Measurements from ENCODE around the gene ZNF200.
A peak's percentile ranks its signal among the peaks of the same experiment; 100 is the strongest.

Gene ZNF200

DNA sequence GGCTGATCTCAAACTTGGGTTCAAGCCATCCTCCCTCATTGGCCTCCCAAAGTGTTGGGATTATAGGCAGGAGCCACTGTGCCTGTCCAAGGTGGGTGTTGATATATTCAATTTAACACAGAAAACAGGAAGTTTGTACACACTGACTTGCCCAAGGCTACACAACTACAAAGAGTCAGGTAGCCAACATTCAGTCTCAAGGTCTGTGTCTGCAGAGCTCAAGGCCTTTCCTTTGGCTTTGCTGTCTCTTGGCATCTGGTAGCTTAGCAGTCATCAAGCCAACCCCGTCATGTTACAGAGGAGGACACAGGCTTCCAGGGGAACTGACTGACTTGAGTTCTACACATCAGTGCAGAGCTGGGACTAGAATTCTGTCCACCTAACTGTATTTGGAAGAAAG lies 33.3 kb upstream of the ZNF200 start:
- Histone ChIP-seq H3K9me3 (ENCODE audit: control insufficient read depth, low read length) (peaks cover 5% of the 10 kb centered on the region), H3K27me3 (ENCODE audit: control insufficient read depth, insufficient read depth, low read length) (no peaks in the 10 kb centered on the region), H3K4me1 (ENCODE audit: control insufficient read depth, insufficient read depth, low read length) (peaks cover 4% of the 10 kb centered on the region), H3K9ac (ENCODE audit: low read length) (no peak overlapping the region), H3K36me3 (ENCODE audit: control insufficient read depth, insufficient read depth, low read length) (no peaks in the 10 kb centered on the region), H3K4me3 (ENCODE audit: low read length) (no peak overlapping the region)

DNA sequence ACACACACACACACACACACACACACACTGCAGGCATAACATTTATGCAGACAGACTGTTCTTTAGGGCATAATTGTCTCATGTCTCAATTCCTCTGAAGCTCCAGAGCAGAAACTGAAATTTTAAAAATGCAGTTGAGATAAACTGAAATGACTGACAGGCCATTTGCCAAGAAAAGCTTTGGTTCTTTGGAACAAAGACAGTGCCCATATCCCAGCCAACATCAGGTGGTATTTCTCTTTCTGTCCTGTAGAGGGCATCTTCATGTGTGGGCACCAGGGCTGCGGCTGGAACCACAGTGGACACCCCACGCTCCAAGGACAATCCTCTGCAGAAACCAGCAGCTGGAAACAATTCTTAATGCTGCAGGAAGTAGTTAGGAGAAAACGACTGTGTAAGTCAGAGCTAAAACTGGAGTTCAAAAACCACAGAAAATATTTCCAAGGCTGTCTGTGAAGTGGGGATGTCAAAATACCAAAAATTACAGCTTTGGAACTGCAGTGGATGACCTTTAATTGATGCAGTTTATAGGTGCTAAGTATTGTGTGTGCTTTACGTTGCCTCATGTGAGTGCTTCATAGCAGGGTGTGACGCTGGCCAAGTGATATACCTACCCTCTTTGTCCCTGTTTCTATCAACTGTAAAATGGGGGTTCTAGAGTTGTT lies 32.0 kb upstream of the ZNF200 start:
- H3K4me3 ChIP-seq (ENCODE audit: low read length) = no peak overlapping the region
- H3K36me3 ChIP-seq (ENCODE audit: control insufficient read depth, insufficient read depth, low read length) = no peaks in the 10 kb centered on the region
- peaks cover 5% of the 10 kb centered on the region for H3K9me3 ChIP-seq (ENCODE audit: control insufficient read depth, low read length)
- H3K9ac ChIP-seq (ENCODE audit: low read length) = no peak overlapping the region
- no peaks in the 10 kb centered on the region for H3K27me3 ChIP-seq (ENCODE audit: control insufficient read depth, insufficient read depth, low read length)
- H3K4me1 ChIP-seq (ENCODE audit: control insufficient read depth, insufficient read depth, low read length) = peaks cover 4% of the 10 kb centered on the region

DNA sequence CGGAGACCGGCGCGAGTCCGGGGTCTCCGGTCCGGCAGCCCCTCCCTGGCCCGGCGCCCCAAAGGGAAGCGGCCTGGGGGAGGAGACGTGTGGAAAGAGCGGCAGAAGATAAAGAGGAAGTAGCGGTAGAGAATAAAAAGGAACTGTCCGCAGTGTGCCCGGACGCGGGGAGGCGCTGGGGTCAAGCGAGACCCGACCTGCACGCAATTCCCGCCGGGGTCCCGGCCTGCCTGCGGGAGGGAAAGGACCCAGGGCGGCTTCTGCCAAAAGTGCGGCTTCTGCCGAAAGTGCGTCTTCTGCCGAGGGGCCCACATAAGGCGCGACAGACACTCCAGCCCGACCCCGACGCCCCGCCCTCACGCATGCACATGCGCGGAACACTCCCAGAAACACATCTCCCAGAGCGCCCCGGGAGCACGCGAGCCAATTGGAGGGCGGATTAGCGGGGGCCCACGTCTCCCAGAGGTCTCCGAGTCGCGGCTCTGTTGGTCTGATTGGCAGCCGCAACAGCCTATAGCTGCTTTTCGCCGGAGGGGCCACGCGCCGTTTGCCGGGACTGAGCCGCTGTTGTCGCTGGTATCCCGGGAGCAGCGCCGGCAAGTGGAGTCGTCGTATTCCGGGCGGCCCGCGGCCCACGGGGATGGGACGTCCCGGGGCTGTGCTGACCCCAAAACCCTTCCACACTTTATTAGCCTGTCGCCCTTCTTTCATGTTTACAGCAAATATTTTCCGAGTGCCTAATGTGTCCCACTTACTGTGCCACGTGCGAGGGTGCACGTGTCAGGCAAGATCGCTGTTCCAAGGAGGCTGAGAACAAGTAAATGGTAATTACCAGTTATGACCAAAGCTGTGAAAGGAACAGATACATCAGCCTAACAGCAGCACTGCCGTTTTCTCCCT lies 29.4 kb upstream of the ZNF200 start:
- H3K4me3 ChIP-seq (ENCODE audit: low read length) = peak overlapping the region; percentile 32
- H3K9ac ChIP-seq (ENCODE audit: low read length) = peak overlapping the region; percentile 60
- peaks cover 4% of the 10 kb centered on the region for H3K4me1 ChIP-seq (ENCODE audit: control insufficient read depth, insufficient read depth, low read length)
- no peaks in the 10 kb centered on the region for H3K27me3 ChIP-seq (ENCODE audit: control insufficient read depth, insufficient read depth, low read length)
- no peaks in the 10 kb centered on the region for H3K36me3 ChIP-seq (ENCODE audit: control insufficient read depth, insufficient read depth, low read length)
- H3K9me3 ChIP-seq (ENCODE audit: control insufficient read depth, low read length) = peaks cover 5% of the 10 kb centered on the region

DNA sequence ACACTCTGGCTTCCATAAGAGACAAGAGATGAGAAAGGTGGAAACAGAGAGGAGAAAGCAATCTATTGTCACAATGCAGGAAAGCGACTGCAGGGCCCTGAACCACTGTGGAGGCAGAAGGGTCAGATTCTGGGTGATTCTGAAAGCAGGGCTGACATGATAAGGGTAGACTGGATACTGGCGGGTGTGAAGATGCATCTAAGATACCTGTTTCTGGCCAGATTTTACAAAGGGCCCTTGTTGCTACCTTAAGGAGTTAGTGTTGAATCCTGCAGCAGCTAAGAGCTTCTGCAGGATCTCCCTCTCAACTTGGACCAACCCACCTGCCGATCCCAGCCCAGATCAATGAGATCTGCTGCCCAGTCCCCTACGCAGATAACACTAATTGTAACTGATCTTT lies 27.6 kb upstream of the ZNF200 start:
- Histone ChIP-seq H3K27me3 (ENCODE audit: control insufficient read depth, insufficient read depth, low read length) (no peaks in the 10 kb centered on the region), H3K4me3 (ENCODE audit: low read length) (no peak overlapping the region), H3K4me1 (ENCODE audit: control insufficient read depth, insufficient read depth, low read length) (peaks cover 4% of the 10 kb centered on the region), H3K36me3 (ENCODE audit: control insufficient read depth, insufficient read depth, low read length) (no peaks in the 10 kb centered on the region), H3K9me3 (ENCODE audit: control insufficient read depth, low read length) (peaks cover 5% of the 10 kb centered on the region), H3K9ac (ENCODE audit: low read length) (no peak overlapping the region)

DNA sequence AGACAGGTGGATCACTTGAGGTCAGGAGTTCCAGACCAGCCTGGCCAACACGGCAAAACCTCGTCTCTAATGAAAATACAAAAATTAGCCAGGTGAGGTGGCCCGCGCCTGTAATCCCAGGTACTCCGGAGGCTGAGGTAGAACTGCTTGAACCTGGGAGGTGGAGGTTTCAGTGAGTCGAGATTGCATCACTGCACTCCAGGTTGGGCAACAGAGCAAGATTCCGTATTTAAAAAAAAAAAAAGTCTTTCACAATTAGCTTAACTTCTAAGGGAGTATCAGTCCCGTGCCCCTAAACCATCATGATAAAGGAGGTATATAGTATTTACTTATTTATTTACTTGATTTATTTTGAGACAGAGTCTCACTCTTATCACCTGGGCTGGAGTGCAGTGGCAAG lies 24.9 kb upstream of the ZNF200 start:
- Histone ChIP-seq H3K4me3 (ENCODE audit: low read length) (no peak overlapping the region), H3K27me3 (ENCODE audit: control insufficient read depth, insufficient read depth, low read length) (no peaks in the 10 kb centered on the region), H3K9ac (ENCODE audit: low read length) (no peak overlapping the region), H3K4me1 (ENCODE audit: control insufficient read depth, insufficient read depth, low read length) (peaks cover 4% of the 10 kb centered on the region), H3K36me3 (ENCODE audit: control insufficient read depth, insufficient read depth, low read length) (no peaks in the 10 kb centered on the region), H3K9me3 (ENCODE audit: control insufficient read depth, low read length) (peaks cover 3% of the 10 kb centered on the region)

DNA sequence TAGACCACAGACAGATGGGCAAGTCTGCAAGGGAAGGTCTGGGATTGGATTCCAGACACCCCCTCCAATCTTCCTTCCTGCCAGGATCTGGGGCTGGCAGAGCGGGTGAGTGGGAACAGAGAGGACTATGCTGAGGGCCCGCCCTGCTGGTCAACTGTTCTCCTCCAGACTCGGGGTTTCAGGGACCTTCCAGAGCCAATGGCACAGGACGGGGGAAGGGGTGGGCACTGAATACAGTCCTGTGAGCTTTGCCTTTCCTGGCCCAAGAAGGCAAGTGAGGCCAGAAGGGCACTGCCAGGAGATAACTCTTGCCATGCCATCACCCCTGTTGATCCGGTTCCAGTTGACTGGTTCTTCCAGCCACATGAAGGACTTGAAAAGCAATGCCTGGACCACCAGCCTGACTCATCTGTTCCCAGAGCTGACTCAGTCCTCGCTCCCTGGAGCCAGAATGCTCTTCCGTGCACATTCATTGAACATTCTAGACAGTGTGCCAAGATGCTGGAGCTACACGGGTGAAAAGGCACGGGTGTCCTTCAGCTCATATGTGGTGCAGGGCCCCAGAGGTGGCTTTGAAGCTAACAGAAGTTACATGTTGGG lies 22.0 kb upstream of the ZNF200 start:
- no peaks in the 10 kb centered on the region for H3K27me3 ChIP-seq (ENCODE audit: control insufficient read depth, insufficient read depth, low read length)

DNA sequence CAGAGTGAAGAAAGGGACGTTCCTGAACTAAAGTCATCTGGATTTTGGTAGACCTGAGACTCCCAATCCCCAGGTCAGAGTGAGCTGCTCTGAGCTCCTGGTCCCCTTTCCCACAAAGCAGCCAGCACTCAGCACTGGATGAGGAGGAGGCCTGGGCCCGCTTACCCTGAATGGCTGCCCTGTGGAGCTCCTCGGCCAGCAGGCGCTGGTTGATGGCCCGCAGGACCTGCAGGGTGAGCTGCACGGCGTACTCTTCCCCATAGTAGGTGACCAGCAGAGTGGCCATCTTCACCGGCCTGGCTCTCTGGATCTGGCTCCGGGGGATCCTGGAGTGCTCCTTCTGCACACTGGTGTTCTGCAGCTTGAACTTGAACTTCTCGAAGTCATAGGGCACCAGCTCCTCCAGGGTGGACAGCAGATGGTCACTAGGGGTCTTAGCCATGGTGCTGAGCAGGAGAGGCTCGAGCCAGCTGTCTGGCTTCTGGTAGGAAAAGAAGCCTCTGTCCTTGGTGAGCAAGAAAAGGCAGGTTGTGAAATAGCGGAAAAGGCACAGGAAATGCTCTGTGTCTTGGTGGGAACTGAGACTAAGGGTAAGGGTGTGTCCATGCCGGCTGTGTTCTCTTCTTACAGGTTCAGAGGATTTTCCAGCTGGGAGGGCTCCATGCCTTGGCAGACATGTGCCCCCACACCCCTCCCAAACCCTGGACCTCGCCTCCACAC lies 21.3 kb upstream of the ZNF200 start, which contains the start of gene MEFV:
TSS of gene MEFV (minus strand) at position 488 of the 720 bp plus-strand sequence. CDS start at position 442, 46 bp downstream.
- Histone ChIP-seq H3K9ac (ENCODE audit: low read length) (no peak within 1 kb of the TSS), H3K4me1 (ENCODE audit: control insufficient read depth, insufficient read depth, low read length) (no peaks in the 10 kb centered on the region), H3K36me3 (ENCODE audit: control insufficient read depth, insufficient read depth, low read length) (no peaks in the 10 kb centered on the region), H3K27me3 (ENCODE audit: control insufficient read depth, insufficient read depth, low read length) (no peaks in the 10 kb centered on the region), H3K4me3 (ENCODE audit: low read length) (no peak within 1 kb of the TSS), H3K9me3 (ENCODE audit: control insufficient read depth, low read length) (no peaks in the 10 kb centered on the region)

More for the DNA sequence above, 22.0 kb upstream of the ZNF200 start:
- Histone ChIP-seq H3K4me1 (ENCODE audit: control insufficient read depth, insufficient read depth, low read length) (no peaks in the 10 kb centered on the region), H3K9me3 (ENCODE audit: control insufficient read depth, low read length) (no peaks in the 10 kb centered on the region), H3K4me3 (ENCODE audit: low read length) (no peak overlapping the region), H3K36me3 (ENCODE audit: control insufficient read depth, insufficient read depth, low read length) (no peaks in the 10 kb centered on the region), H3K9ac (ENCODE audit: low read length) (no peak overlapping the region)

DNA sequence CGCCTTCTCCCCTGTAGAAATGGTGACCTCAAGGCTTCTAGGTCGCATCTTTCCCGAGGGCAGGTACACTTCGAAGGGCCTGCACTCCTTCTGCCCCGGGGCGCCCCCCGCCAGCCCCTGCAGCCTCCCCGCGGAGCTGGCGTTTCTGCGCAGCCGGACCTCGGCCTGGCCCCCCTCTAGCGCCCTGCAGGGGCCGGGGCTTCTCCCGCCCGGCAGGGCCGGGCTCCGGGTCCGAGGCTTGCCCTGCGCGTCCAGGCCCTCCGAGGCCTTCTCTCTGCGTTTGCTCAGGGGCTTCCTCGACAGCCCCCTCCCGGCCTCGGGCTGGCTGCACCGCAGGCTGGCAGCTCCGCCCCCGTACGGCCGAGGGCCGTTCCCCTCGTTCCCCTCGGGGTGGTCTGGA lies 19.4 kb upstream of the ZNF200 start:
- Histone ChIP-seq H3K4me3 (ENCODE audit: low read length) (no peak overlapping the region), H3K27me3 (ENCODE audit: control insufficient read depth, insufficient read depth, low read length) (peaks cover 3% of the 10 kb centered on the region)

DNA sequence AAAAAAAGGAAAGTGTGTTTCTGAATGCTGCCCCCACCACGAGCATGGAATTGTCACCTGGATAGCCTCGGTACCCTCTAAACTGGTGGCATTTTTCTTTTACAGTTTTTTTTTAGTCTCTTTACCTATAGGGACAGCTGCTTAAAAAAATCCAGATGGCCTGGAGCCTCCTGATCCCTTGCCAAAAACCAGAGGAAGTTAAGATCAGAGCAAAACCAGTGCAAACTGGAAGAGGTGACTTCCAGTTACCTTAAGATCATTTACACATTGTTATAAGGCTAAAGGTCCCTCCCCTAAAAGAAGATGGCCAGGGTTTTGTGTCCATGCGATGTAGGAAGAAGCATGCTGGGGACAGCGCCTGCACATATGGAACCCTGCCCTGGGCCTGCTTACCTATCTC lies 18.0 kb upstream of the ZNF200 start:
- no peak overlapping the region for H3K4me3 ChIP-seq (ENCODE audit: low read length)
- no peaks in the 10 kb centered on the region for H3K4me1 ChIP-seq (ENCODE audit: control insufficient read depth, insufficient read depth, low read length)
- H3K9me3 ChIP-seq (ENCODE audit: control insufficient read depth, low read length) = no peaks in the 10 kb centered on the region
- peaks cover 3% of the 10 kb centered on the region for H3K27me3 ChIP-seq (ENCODE audit: control insufficient read depth, insufficient read depth, low read length)
- H3K36me3 ChIP-seq (ENCODE audit: control insufficient read depth, insufficient read depth, low read length) = no peaks in the 10 kb centered on the region
- no peak overlapping the region for H3K9ac ChIP-seq (ENCODE audit: low read length)

More for the DNA sequence above, 19.4 kb upstream of the ZNF200 start:
- H3K9me3 ChIP-seq (ENCODE audit: control insufficient read depth, low read length) = no peaks in the 10 kb centered on the region
- H3K36me3 ChIP-seq (ENCODE audit: control insufficient read depth, insufficient read depth, low read length) = no peaks in the 10 kb centered on the region
- no peaks in the 10 kb centered on the region for H3K4me1 ChIP-seq (ENCODE audit: control insufficient read depth, insufficient read depth, low read length)
- H3K9ac ChIP-seq (ENCODE audit: low read length) = no peak overlapping the region

DNA sequence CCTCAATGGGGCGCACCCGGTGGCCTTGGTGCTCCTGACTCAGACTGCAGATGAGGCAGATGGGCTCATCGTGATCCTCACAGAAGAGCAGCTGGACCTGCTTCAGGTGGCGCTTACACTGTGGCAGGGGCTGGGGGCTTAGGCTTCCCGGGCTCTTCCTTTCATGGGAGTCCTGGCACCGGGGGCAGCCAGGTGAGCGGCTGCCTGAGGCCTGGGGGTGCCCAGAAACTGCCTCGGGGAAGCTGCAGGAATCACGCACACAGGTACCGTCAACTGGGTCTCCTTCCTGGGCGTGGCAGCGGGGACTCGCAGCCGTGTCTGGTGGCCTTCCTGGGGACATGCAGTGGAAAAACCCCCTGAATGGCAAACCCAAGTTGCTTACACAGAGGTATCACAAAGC lies 14.5 kb upstream of the ZNF200 start:
- Histone ChIP-seq H3K4me3 (ENCODE audit: low read length) (no peak overlapping the region), H3K27me3 (ENCODE audit: control insufficient read depth, insufficient read depth, low read length) (peaks cover 3% of the 10 kb centered on the region), H3K4me1 (ENCODE audit: control insufficient read depth, insufficient read depth, low read length) (no peaks in the 10 kb centered on the region), H3K36me3 (ENCODE audit: control insufficient read depth, insufficient read depth, low read length) (no peaks in the 10 kb centered on the region), H3K9ac (ENCODE audit: low read length) (no peak overlapping the region), H3K9me3 (ENCODE audit: control insufficient read depth, low read length) (no peaks in the 10 kb centered on the region)

DNA sequence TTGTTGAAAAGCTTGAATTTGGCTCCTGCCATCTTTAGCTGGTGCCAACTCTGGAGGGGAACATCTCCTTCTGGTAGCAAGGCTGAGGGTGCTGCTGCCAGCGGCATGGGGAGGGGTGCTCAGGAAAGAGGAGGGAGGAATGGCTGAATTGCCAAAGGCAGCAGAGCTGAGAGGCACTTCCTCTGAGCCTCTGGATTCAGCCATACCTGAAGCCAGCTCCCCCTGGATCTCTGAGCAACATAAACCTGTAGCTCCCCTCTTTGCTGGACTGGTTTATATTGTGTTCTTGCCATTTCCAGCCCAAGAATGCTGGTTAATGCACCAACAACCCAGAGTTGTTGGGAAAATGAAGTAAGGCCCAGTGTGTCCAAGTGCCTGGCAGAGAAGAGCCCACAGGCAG lies 14.1 kb upstream of the ZNF200 start:
- Histone ChIP-seq H3K9ac (ENCODE audit: low read length) (no peak overlapping the region), H3K4me1 (ENCODE audit: control insufficient read depth, insufficient read depth, low read length) (no peaks in the 10 kb centered on the region), H3K36me3 (ENCODE audit: control insufficient read depth, insufficient read depth, low read length) (no peaks in the 10 kb centered on the region), H3K9me3 (ENCODE audit: control insufficient read depth, low read length) (no peaks in the 10 kb centered on the region), H3K27me3 (ENCODE audit: control insufficient read depth, insufficient read depth, low read length) (peaks cover 3% of the 10 kb centered on the region), H3K4me3 (ENCODE audit: low read length) (no peak overlapping the region)

Data from mucosa of stomach (tissue), 1 donor.